ENCODE measurements around the gene ZMYND11. TPM values are rescaled to one million over a fixed set of nuclear protein-coding genes. Genes with fewer than 3 reads are reported as not detected.

ZMYND11 gene
- polyA plus RNA-seq, 3 donors, result 7.0 to 11.8 (median 8.8) TPM

DNA sequence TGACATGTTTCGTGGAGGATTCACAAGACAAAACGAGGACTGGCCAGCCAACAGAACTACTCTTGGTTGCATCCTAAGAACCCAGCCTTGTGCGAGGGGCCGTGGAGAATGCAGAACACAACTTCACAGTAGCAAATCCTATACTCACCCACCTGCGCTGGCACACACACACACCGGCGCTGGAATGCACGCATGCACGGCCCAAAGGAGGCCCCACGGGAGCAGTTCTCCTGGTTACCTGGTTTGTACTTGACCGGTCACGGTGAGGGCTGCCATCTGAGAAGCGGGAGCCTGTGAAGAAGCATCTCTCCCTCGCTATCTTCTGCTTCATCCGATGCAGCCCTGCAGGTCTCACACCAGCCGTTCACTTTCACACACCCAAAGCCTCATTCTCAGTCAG lies 137.8 kb downstream of the ZMYND11 start:
- Histone ChIP-seq H3K4me1 (ENCODE audit: control insufficient read depth in 1 of 2, insufficient read depth in 2 of 2, low read length in 2 of 2) (no peaks in the 10 kb centered on the region), H4K20me1 (ENCODE audit: insufficient read depth, low read length) (no peaks in the 10 kb centered on the region), H3K27ac (ENCODE audit: low read depth in 1 of 2, low read length in 2 of 2) (no peak overlapping the region), H3K27me3 (ENCODE audit: control insufficient read depth in 2 of 2, insufficient read depth in 2 of 2, low read length in 2 of 2) (no peaks in the 10 kb centered on the region), H3K36me3 (replicated peaks in 1 of 2; ENCODE audit: control insufficient read depth in 1 of 2, insufficient read depth in 2 of 2, low read length in 2 of 2) (no peaks in the 10 kb centered on the region), H3K79me2 (ENCODE audit: insufficient read depth, low read length) (no peaks in the 10 kb centered on the region), H2AFZ (ENCODE audit: insufficient read depth, low read depth, low read length, poor library complexity, severe bottlenecking) (no peak overlapping the region), H3K9me3 (replicated peaks in 1 of 2; ENCODE audit: control insufficient read depth in 1 of 2, insufficient read depth in 1 of 2, low read length in 2 of 2) (no peaks in the 10 kb centered on the region), H3K9ac (ENCODE audit: insufficient read depth, low read length, poor library complexity, severe bottlenecking) (no peak overlapping the region), H3K4me2 (replicated peaks; ENCODE audit: extremely low read depth, low read length, poor library complexity, severe bottlenecking) (no peak overlapping the region), H3K4me3 (replicated peaks in 1 of 3; ENCODE audit: low read depth in 2 of 3, low read length in 3 of 3) (no peak overlapping the region)
- Mint-ChIP-seq H3K4me1 (no peaks in the 10 kb centered on the region), H3K36me3 (no peaks in the 10 kb centered on the region), H3K27me3 (ENCODE audit: low read depth in 3 of 3) (peaks cover 4 to 10% (median 5%) of the 10 kb centered on the region in 3 donors), H3K27ac (no peak overlapping the region), H3K4me3 (no peak overlapping the region), H3K9me3 (peaks cover 0 to 3% (median 0%) of the 10 kb centered on the region in 7 donors)
- no peak for DNase-seq
- TF ChIP-seq, protein P1, sequence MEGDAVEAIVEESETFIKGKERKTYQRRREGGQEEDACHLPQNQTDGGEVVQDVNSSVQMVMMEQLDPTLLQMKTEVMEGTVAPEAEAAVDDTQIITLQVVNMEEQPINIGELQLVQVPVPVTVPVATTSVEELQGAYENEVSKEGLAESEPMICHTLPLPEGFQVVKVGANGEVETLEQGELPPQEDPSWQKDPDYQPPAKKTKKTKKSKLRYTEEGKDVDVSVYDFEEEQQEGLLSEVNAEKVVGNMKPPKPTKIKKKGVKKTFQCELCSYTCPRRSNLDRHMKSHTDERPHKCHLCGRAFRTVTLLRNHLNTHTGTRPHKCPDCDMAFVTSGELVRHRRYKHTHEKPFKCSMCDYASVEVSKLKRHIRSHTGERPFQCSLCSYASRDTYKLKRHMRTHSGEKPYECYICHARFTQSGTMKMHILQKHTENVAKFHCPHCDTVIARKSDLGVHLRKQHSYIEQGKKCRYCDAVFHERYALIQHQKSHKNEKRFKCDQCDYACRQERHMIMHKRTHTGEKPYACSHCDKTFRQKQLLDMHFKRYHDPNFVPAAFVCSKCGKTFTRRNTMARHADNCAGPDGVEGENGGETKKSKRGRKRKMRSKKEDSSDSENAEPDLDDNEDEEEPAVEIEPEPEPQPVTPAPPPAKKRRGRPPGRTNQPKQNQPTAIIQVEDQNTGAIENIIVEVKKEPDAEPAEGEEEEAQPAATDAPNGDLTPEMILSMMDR (IDR thresholded peaks at IDR 0.05), result no peak
- intact Hi-C loops (cut with micrococcal nuclease), result no loop called here
- WGBS (ENCODE audit: insufficient coverage), result 97% methylated on average over 12 of the region's 16 CpGs

DNA sequence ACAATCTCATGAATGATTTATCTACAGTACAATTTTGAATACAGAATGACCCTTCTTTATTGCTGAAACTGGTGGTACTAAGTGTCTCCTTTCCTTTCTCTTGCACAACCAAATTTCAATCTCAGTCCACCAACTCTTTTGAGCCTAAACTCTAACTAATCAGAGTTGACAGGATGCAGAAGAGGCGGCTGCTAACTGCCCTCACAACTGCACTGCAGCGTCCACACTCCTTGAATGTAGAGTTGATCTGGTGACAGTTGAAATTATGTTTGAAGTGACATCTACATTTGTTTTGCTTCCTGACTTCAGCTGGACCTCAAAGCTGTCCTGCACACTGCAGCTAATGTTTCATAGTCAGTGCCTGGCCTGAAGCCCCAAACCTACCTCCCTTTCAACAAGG lies 139.6 kb downstream of the ZMYND11 start:
- 80% methylated on average over 1 of the region's 2 CpGs for WGBS (ENCODE audit: insufficient coverage)
- H3K27me3 Mint-ChIP-seq (ENCODE audit: low read depth in 3 of 3), result peaks cover 3 to 13% (median 6%) of the 10 kb centered on the region in 3 donors
- H3K9me3 ChIP-seq (replicated peaks in 1 of 2; ENCODE audit: control insufficient read depth in 1 of 2, insufficient read depth in 1 of 2, low read length in 2 of 2), result no peaks in the 10 kb centered on the region
- no peak overlapping the region for H3K9ac ChIP-seq (ENCODE audit: insufficient read depth, low read length, poor library complexity, severe bottlenecking)
- no peak overlapping the region for H3K4me3 Mint-ChIP-seq
- DNase-seq, result no peak
- H4K20me1 ChIP-seq (ENCODE audit: insufficient read depth, low read length), result no peaks in the 10 kb centered on the region
- no peak overlapping the region for H3K27ac ChIP-seq (ENCODE audit: low read depth in 1 of 2, low read length in 2 of 2)
- H3K36me3 ChIP-seq (replicated peaks in 1 of 2; ENCODE audit: control insufficient read depth in 1 of 2, insufficient read depth in 2 of 2, low read length in 2 of 2), result no peaks in the 10 kb centered on the region
- no peaks in the 10 kb centered on the region for H3K27me3 ChIP-seq (ENCODE audit: control insufficient read depth in 2 of 2, insufficient read depth in 2 of 2, low read length in 2 of 2)
- H3K4me1 ChIP-seq (ENCODE audit: control insufficient read depth in 1 of 2, insufficient read depth in 2 of 2, low read length in 2 of 2), result no peaks in the 10 kb centered on the region
- no peaks in the 10 kb centered on the region for H3K4me1 Mint-ChIP-seq
- H3K27ac Mint-ChIP-seq, result no peak overlapping the region
- TF ChIP-seq, protein P1 (IDR thresholded peaks at IDR 0.05), result no peak
- H3K36me3 Mint-ChIP-seq, result no peaks in the 10 kb centered on the region
- no peak overlapping the region for H3K4me2 ChIP-seq (replicated peaks; ENCODE audit: extremely low read depth, low read length, poor library complexity, severe bottlenecking)
- intact Hi-C loops (cut with micrococcal nuclease), result no loop called here
- no peaks in the 10 kb centered on the region for H3K79me2 ChIP-seq (ENCODE audit: insufficient read depth, low read length)
- H2AFZ ChIP-seq (ENCODE audit: insufficient read depth, low read depth, low read length, poor library complexity, severe bottlenecking), result no peak overlapping the region
- peaks cover 0 to 4% (median 0%) of the 10 kb centered on the region in 7 donors for H3K9me3 Mint-ChIP-seq
- no peak overlapping the region for H3K4me3 ChIP-seq (replicated peaks in 1 of 3; ENCODE audit: low read depth in 2 of 3, low read length in 3 of 3)
